OCI-LY1 (cell line): ENCODE measurements around the gene PCNX1.

ENCODE experiments used
- H2AFZ ChIP-seq: fragments of 200-600 bp; sonication (generic), shearing (Covaris generic); 2 replicates; pipeline ENCODE4 v1.6.0; 2014; ENCODE audit warnings: antibody characterized with exemption, mild to moderate bottlenecking, low read length
- H3F3A ChIP-seq: fragments of 200-600 bp; sonication (generic), shearing (Covaris generic); 2 replicates; pipeline ENCODE4 v1.6.0; 2014; ENCODE audit warnings: mild to moderate bottlenecking, antibody characterized with exemption, low read length, moderate library complexity; ENCODE audit not compliant: insufficient read depth
- H3K27ac ChIP-seq: fragments of 200-600 bp; sonication (generic); 2 replicates; pipeline ENCODE4 v1.5.1; 2014; ENCODE audit warnings: low read length, mixed run types, mild to moderate bottlenecking, low read depth; ENCODE audit not compliant: poor library complexity, severe bottlenecking
- H3K27me3 ChIP-seq: fragments of 200-600 bp; sonication (generic); 2 replicates; pipeline ENCODE4 v1.6.0; 2014; ENCODE audit warnings: antibody characterized with exemption, mild to moderate bottlenecking, low read length, moderate library complexity; ENCODE audit not compliant: insufficient read depth
- H3K36me3 ChIP-seq: fragments of 200-600 bp; sonication (generic); 2 replicates; pipeline ENCODE4 v1.6.1; 2014; ENCODE audit warnings: mild to moderate bottlenecking, antibody characterized with exemption, low read length, moderate library complexity, mixed read lengths; ENCODE audit not compliant: insufficient read depth
- H3K4me1 ChIP-seq: fragments of 200-600 bp; sonication (generic); 2 replicates; pipeline ENCODE4 v1.5.1; 2014; ENCODE audit warnings: mild to moderate bottlenecking, low read length, moderate library complexity; ENCODE audit not compliant: insufficient read depth, severe bottlenecking
- H3K4me2 ChIP-seq: fragments of 200-600 bp; sonication (generic), shearing (Covaris generic); 2 replicates; pipeline ENCODE4 v1.6.1; 2014; ENCODE audit warnings: low read length
- H3K4me3 ChIP-seq: fragments of 200-600 bp; sonication (generic); 2 replicates; pipeline ENCODE4 v1.5.1; 2014; ENCODE audit warnings: low read length, low read depth, mild to moderate bottlenecking, mixed read lengths; ENCODE audit not compliant: poor library complexity, severe bottlenecking
- H3K79me2 ChIP-seq: fragments of 200-600 bp; shearing (Covaris generic); 2 replicates; pipeline ENCODE4 v1.6.1; 2016; ENCODE audit warnings: mixed run types, low read length, mixed read lengths; ENCODE audit not compliant: insufficient read depth
- H3K9ac ChIP-seq: fragments of 200-600 bp; sonication (generic), shearing (Covaris generic); 2 replicates; pipeline ENCODE4 v1.6.1; 2014; ENCODE audit warnings: mild to moderate bottlenecking, low read length, mixed read lengths
- H3K9me2 ChIP-seq: fragments of 200-600 bp; sonication (generic), shearing (Covaris generic); 2 replicates; pipeline ENCODE4 v1.6.1; 2014; ENCODE audit warnings: low read depth, mild to moderate bottlenecking, low read length, mixed read lengths
- H3K9me3 ChIP-seq: fragments of 200-600 bp; shearing (Covaris generic); 2 replicates; pipeline ENCODE4 v1.6.1; 2014; ENCODE audit warnings: low read length, mixed read lengths
- H4K20me1 ChIP-seq: fragments of 200-600 bp; sonication (generic), shearing (Covaris generic); 2 replicates; pipeline ENCODE4 v1.6.0; 2016; ENCODE audit warnings: mild to moderate bottlenecking, low read length; ENCODE audit not compliant: insufficient read depth
- CTCF ChIP-seq: fragments of 200-600 bp; sonication (generic), shearing (Covaris generic); IDR thresholded peaks from 2 replicates; pipeline ENCODE4 v1.5.1; 2017; ENCODE audit warnings: mild to moderate bottlenecking, antibody characterized with exemption, low read length, moderate library complexity, mixed read lengths
- EZH2 ChIP-seq: fragments of 200-600 bp; sonication (generic), shearing (Covaris generic); IDR thresholded peaks from 2 replicates; pipeline ENCODE4 v1.8.0; 2017; ENCODE audit warnings: borderline replicate concordance, mixed run types, mild to moderate bottlenecking, antibody characterized with exemption, low read length, moderate library complexity, mixed read lengths

PCNX1 gene

GRCh38 chr14:71094722-71095121 is 187.5 kb downstream of the PCNX1 start:
- Histone ChIP-seq H3K27me3 (no peaks in the 10 kb centered on the region), H3K9me3 (no peaks in the 10 kb centered on the region), H3K9ac (no peak overlapping the region), H3F3A (no peaks in the 10 kb centered on the region), H3K79me2 (no peaks in the 10 kb centered on the region), H3K36me3 (peaks cover 22% of the 10 kb centered on the region), H3K4me2 (no peak overlapping the region), H2AFZ (no peak overlapping the region), H3K4me1 (no peaks in the 10 kb centered on the region), H3K9me2 (no peaks in the 10 kb centered on the region), H4K20me1 (no peaks in the 10 kb centered on the region), H3K27ac (no peak overlapping the region), H3K4me3 (no peak overlapping the region)
- no peak for TF ChIP-seq CTCF
- TF ChIP-seq EZH2 = no peak

GRCh38 chr14:71096947-71097346 is 189.7 kb downstream of the PCNX1 start:
- Histone ChIP-seq H4K20me1 (no peaks in the 10 kb centered on the region), H3K4me3 (no peak overlapping the region), H3K9me2 (no peaks in the 10 kb centered on the region), H3F3A (no peaks in the 10 kb centered on the region), H3K27ac (no peak overlapping the region), H3K36me3 (peaks cover 6% of the 10 kb centered on the region), H2AFZ (no peak overlapping the region), H3K27me3 (no peaks in the 10 kb centered on the region), H3K4me1 (no peaks in the 10 kb centered on the region), H3K4me2 (no peak overlapping the region), H3K79me2 (no peaks in the 10 kb centered on the region), H3K9ac (no peak overlapping the region), H3K9me3 (no peaks in the 10 kb centered on the region)
- TF ChIP-seq CTCF (no peak), EZH2 (no peak)

GRCh38 chr14:71103662-71104484 is 196.6 kb downstream of the PCNX1 start:
- Histone ChIP-seq H3K9me3 (no peaks in the 10 kb centered on the region), H3K27ac (no peak overlapping the region), H3K9ac (no peak overlapping the region), H3K79me2 (no peaks in the 10 kb centered on the region), H3K4me3 (no peak overlapping the region), H4K20me1 (no peaks in the 10 kb centered on the region), H3K9me2 (no peaks in the 10 kb centered on the region), H3K4me1 (no peaks in the 10 kb centered on the region), H3K36me3 (peaks cover 18% of the 10 kb centered on the region; the same call in 1 of the 2 replicates), H3F3A (no peaks in the 10 kb centered on the region), H3K27me3 (no peaks in the 10 kb centered on the region), H2AFZ (no peak overlapping the region), H3K4me2 (no peak overlapping the region)
- TF ChIP-seq CTCF (peak; percentile 92), EZH2 (no peak)
